CD4-positive, alpha-beta T cell treated with Interleukin-4 for 4 hours (primary cell): Measurements from ENCODE around the gene TVP23C.
"Not testable (repeated sequence)": the region's sequence is repeated elsewhere in the genome, so short reads cannot be mapped to it uniquely, and the experiment has no call there.

Experiments used
- DNase-seq: peaks from one replicate; pipeline ENCODE4 v3.0.0-alpha.2; 2020

The TVP23C gene

GRCh38 chr17:15526292-15527218, 36.7 kb downstream of the TVP23C start:
- DNase-seq = peak; percentile 33

- DNase-seq = not testable (repeated sequence)
Measured at GRCh38 chr17:15524990-15525985, 38.0 kb downstream of the TVP23C start.

DNA sequence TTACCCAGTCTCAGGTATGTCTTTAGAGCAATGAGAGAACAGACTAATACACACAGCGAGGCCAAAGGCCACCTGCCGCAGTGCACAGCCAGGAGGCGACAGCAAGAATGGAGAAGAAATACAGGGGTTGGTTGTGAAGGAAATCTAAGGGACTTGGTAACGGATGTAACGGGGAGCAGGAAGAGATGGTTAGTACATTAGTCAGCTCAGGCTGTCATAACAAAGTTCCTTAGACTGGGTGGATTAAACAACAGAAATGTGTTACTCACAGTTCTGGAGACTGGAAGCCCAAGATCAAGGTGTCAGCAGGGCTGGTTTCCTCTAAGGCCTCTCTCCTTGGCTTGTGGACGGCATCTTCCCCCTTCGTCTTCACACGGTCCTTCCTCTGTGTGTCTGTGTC, 47.1 kb downstream of the TVP23C start:
- DNase-seq = no peak

GRCh38 chr17:15514469-15514868, 48.8 kb downstream of the TVP23C start:
- DNase-seq = no peak

GRCh38 chr17:15513856-15514459, 49.3 kb downstream of the TVP23C start:
- no peak for DNase-seq

DNA sequence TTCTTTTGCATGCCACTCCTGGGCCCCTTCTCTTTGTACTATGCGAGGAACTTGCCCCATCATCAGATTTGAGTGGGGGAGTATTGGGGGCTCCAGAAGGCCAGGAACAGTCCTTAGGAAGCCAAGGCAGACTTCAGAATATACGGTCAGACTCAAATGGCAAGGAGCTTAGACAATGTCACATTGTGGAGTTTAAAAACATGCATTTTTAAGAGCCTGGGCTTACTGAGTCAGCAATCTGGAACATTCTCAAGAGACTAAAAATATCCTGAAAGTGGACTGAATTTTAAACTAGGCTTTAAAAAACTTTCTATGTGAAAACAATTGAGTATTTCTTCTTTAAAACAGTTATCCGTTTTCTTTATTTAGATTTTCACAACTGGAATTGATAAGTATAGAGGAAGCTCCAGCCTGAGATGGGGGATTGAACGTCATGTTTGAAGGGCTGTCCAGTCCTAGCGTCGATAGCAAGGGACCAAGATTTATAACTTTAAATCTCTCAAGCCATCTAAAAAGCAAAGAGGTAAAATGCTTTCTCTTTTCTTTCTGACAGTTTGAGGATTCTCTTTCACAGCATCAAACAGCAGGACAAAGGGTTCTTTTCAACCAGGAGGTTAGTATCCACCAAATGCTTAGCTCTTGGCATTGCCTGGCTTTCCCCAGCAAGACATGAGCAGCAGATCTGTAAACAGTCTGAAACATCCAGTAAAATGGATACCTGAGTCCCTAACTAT, 50.1 kb downstream of the TVP23C start:
- DNase-seq = no peak

DNA sequence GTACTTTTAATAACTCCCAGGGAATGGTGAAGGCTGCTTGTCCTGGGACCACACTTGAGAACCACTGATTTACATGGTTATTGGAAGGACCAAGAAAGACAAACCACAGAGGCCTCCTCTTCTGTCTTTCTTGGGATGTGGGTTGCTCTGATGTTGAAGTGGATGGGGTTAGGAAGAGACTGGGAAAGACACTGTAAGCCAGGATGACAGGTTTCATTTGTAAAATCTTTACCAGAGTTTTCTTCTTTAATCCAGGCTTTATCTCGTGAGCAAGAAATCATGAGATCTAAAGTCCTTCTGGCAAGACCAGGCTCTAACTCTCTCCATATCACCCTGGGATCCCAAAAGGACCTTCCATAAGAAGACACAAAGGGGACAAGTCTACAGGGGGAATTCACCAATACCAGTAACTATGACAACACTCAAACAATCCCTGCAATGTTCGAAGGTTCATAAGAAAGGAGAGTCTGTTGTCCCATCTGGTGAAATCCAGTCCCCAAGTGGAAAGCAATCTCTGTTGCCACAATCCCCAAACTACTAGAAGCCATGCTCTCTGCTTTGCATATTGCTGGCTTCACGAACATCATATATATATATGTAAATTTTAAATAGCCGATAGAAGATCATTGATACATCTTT, 51.1 kb downstream of the TVP23C start:
- DNase-seq = no peak

DNA sequence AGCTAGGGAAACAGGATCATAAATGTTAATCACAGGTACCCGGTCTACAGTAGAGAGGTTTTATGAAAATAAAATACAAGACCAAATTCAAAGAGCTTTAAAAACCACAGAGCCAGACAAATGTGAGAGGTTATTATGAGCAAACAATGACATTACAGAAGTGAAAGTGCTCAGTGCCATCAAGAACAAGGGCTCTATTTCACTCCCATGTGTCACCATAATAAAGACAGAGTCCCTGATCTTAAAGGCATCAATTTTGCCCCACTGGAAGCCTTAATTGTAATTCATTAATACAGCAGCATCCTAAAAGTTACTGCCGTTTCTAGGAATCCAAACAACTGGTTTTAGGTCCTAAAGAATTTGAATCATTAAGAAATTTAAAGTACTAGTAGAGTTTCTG, 52.1 kb downstream of the TVP23C start:
- DNase-seq = no peak

DNA sequence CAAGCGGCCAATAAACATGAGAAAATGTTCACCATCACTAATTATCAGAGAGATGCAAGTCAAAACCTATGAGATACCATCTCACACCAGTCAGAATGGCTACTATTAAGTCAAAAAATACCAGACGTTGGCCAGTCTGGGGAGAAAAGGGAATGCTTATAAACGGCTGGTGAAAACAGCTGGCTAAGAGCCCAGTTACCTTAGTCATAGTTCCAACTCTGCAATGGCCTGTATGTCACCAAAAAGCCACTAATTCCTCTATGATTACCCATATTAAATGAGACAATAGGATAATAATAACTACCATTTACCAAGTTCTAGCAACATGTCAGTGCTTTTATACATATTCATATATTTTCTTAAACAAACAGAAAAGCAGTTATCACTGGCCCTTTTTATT, 52.9 kb downstream of the TVP23C start:
- no peak for DNase-seq

GRCh38 chr17:15509095-15509494, 54.2 kb downstream of the TVP23C start:
- DNase-seq = no peak

DNA sequence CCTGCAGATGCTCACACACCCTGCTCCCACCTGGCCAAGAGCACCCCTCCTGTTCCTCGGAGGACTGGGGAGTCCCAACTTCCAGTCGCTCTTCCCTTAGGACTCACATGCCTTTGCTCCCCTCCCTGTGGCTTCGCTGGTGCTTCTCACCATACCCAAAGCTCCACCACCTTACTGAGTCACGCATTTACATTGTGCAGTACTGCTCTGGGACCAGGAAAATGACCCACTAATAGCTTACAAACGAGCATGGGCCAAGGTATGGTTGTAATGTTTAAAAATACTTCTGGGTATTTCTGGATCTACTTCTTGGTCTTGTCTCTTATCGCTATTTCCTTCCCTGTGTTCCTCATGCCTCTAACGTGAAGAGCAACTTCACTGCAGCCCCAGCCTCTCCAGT, 54.8 kb downstream of the TVP23C start:
- DNase-seq = no peak

DNA sequence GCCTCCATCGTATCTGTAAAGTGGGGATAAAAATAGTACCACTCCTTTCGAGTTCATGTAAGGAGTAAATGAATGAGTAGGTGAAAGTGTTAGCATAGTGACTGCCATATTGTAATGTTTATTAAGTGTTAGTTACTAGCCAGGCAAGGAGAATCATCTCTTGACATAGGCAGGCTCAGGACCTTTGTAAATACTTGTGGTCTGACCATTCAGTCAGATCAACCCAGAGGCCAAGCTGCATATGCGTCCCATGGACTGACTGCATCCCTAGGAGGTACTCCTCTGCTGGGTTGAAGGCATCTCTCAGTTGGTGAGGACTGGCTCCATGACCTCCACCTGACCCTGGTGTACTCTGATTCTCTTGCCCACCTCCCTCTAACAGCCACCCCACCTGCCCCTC, 55.4 kb downstream of the TVP23C start:
- DNase-seq = no peak

DNA sequence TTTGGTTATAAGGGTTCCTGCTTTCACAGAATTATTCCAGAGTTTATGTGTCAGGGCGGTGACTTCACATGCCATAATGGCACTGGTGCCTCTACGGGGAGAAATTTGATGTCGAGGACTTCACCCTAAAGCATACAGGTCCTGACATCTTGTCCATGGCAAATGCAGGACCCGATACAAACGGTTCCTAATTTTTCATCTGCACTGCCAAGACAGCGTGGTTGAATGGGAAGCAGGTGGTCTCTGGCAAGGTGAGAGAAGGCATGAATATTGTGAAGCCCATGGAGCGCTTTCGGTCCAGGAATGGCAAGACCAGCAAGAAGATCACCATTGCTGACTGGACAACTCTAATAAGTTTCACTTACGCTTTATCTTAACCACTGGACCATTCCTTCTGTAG, 56.3 kb downstream of the TVP23C start:
- DNase-seq = no peak

DNA sequence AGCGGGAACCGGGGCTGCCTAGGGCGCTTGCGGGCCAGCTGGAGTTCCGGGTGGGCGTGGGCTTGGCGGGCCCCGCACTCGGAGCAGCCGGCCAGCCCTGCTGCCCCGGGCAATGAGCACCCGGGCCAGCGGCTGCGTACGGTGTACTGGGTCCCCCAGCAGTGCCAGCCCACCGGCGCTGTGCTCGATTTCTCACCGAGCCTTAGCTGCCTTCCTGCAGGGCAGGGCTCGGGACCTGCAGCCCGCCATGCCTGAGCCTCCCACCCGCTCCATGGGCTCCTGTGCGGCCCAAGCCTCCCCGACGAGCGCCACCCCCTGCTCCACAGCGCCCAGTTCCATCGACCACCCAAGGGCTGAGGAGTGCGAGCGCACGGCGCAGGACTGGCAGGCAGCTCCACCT, 57.6 kb downstream of the TVP23C start:
- not testable (repeated sequence) for DNase-seq

- no peak for DNase-seq
Measured at GRCh38 chr17:15503731-15504130, 59.6 kb downstream of the TVP23C start.

DNA sequence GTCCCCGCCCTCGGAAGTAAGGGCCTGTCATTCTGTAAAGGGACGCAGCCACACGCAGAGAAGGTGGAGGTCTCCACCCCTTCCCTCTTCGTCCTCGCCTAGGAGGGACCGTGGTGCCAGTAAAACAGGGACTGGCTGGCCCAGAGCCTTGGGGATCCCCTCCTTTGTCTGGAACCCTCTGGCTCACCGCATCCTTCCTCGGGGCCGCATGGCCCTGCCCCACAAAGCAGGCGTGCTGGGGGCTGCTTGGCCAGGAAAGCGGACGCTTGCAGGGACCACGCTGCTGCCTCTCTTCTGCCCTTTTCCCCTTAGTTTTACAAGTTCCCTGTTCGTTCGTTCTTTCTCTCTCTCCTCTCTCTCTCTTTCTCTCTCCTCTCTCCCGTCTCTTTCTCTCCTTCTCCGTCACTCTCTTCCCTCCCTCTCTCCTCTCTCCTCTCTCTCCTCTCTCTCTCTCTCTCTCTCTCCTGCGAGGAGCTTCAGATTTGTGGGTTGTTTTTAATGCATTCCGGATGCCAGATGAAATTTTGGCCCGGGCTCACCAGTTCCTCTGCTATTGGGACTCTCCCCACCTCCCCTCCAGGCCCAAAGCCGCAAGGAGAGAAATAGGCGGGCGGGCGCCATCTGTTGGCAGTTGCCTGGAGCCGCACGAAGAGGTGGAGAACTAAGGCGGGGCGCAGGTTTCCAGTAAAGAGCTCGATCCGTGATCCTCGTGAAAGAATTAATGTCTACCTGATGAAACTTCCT, 60.7 kb downstream of the TVP23C start:
- peak; percentile 35 for DNase-seq

- no peak for DNase-seq
Measured at GRCh38 chr17:15501793-15502192, 61.5 kb downstream of the TVP23C start.

- no peak for DNase-seq
Measured at GRCh38 chr17:15501282-15501681, 62.0 kb downstream of the TVP23C start.

DNA sequence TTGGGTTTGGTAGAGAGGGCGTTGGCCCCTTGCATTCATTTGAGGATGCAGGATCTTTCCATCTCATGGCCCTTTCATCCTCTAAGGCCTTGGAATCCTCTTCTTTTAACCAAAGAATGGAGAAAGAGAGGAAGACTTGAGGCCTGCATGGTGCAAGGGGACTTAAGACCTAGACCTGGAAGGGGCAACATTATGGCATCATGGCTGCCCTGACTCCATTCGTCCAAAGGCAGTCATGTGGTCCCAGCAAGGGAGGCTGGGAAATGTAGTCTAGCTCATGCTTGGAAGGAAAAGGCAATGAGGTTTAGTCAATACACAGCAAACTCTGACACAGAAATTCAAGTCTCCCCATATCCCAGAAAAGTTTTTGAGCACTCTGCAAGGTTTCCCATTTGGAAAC, 65.2 kb downstream of the TVP23C start:
- DNase-seq = no peak

GRCh38 chr17:15496735-15497670, 66.3 kb downstream of the TVP23C start:
- no peak for DNase-seq
